IMR-90 (cell line): ENCODE results near the gene RIPK1. TPM values are rescaled to one million over a fixed set of nuclear protein-coding genes. Genes with fewer than 3 reads are reported as not detected.

Source experiments
- ATAC-seq: fragments of 200-7000 bp; cut with Tn5 transposase; 2 replicates; pipeline ENCODE4 v1.9.1; 2020; ENCODE audit warnings: low read depth, mild to moderate bottlenecking, moderate library complexity
- BruUV-seq: library from RNA; stranded (reverse); fragments of 400-500 nt; replicated peaks from 2 replicates; lab custom pipeline; 2021; lab: Mats Ljungman, UMichigan
- CTCF ChIA-PET: fragments of 300-600 bp; formaldehyde crosslinking; extraction: SDS; loops from one replicate; lab custom pipeline; 2021; ENCODE audit warnings: antibody characterized with exemption; lab: Yijun Ruan, JAX
- POLR2A ChIA-PET: fragments of 300-600 bp; sonication (Branson Sonifier 250); formaldehyde crosslinking; loops from one replicate; lab custom pipeline; 2022; ENCODE audit warnings: antibody characterized with exemption; ENCODE audit not compliant: unreplicated experiment; lab: Charles Lee
- DNase-seq: peaks from one replicate; pipeline ENCODE4 v3.0.0; 2013
- H2AFZ ChIP-seq: replicated peaks from 2 replicates; pipeline ENCODE3; 2013; ENCODE audit warnings: low read length, mild to moderate bottlenecking; ENCODE audit not compliant: poor library complexity
- H2AK5ac ChIP-seq: 2 replicates; pipeline ENCODE4 v1.6.1; 2013; ENCODE audit warnings: low read depth, low read length, inconsistent platforms
- H2AK9ac ChIP-seq: replicated peaks from 2 replicates; pipeline ENCODE3; 2013; ENCODE audit warnings: mild to moderate bottlenecking, low read depth, low read length, moderate library complexity; ENCODE audit not compliant: poor library complexity
- H2BK120ac ChIP-seq: 2 replicates; pipeline ENCODE4 v1.6.1; 2013; ENCODE audit warnings: low read depth, low read length, inconsistent platforms
- H2BK15ac ChIP-seq: 3 replicates; pipeline ENCODE4 v1.6.1; 2013; ENCODE audit warnings: low read depth, low read length, inconsistent platforms
- H2BK20ac ChIP-seq: 2 replicates; pipeline ENCODE4 v1.6.1; 2013; ENCODE audit warnings: low read depth, mild to moderate bottlenecking, inconsistent platforms, low read length, moderate library complexity
- H2BK5ac ChIP-seq: 2 replicates; pipeline ENCODE4 v1.6.1; 2013; ENCODE audit warnings: mild to moderate bottlenecking, low read depth, low read length, inconsistent platforms; ENCODE audit not compliant: poor library complexity, severe bottlenecking
- H3K14ac ChIP-seq: replicated peaks from 2 replicates; pipeline ENCODE4 v1.6.1; 2013; ENCODE audit warnings: low read depth, low read length, inconsistent platforms
- H3K18ac ChIP-seq: 2 replicates; pipeline ENCODE4 v1.6.1; 2013; ENCODE audit warnings: low read depth, low read length, control low read depth
- H3K23ac ChIP-seq: 2 replicates; pipeline ENCODE4 v1.6.1; 2013; ENCODE audit warnings: low read depth, low read length, inconsistent platforms
- H3K27ac ChIP-seq: 2 replicates; pipeline ENCODE4 v1.5.1; 2013; ENCODE audit warnings: mild to moderate bottlenecking, control low read depth, low read length; ENCODE audit not compliant: insufficient read depth
- H3K27me3 ChIP-seq: 2 replicates; pipeline ENCODE4 v1.6.1; 2013; ENCODE audit warnings: low read length; ENCODE audit not compliant: control insufficient read depth, insufficient read depth
- H3K36me3 ChIP-seq: 2 replicates; pipeline ENCODE4 v1.6.1; 2013; ENCODE audit warnings: low read length, mixed read lengths; ENCODE audit not compliant: control insufficient read depth, insufficient read depth
- H3K4ac ChIP-seq: 2 replicates; pipeline ENCODE4 v1.6.1; 2013; ENCODE audit warnings: low read depth, low read length, inconsistent platforms
- H3K4me1 ChIP-seq: 2 replicates; pipeline ENCODE4 v1.6.1; 2013; ENCODE audit warnings: low read length, mixed read lengths; ENCODE audit not compliant: control insufficient read depth, insufficient read depth
- H3K4me2 ChIP-seq: 2 replicates; pipeline ENCODE4 v1.6.1; 2013; ENCODE audit warnings: low read depth, mild to moderate bottlenecking, control low read depth, low read length, moderate library complexity
- H3K4me3 ChIP-seq: 2 replicates; pipeline ENCODE4 v1.5.1; 2013; ENCODE audit warnings: low read depth, mild to moderate bottlenecking, control low read depth, low read length, moderate library complexity; ENCODE audit not compliant: insufficient read depth
- H3K56ac ChIP-seq: 2 replicates; pipeline ENCODE4 v1.6.1; 2013; ENCODE audit warnings: low read length, inconsistent platforms; ENCODE audit not compliant: insufficient read depth; ENCODE audit errors: extremely low read depth
- H3K79me1 ChIP-seq, 2 experiments: 2 replicates each; pipeline ENCODE4 v1.6.1; 2013; ENCODE audit warnings: low read length in 2 of 2, inconsistent platforms in 1 of 2, low read depth in 1 of 2
- H3K9ac ChIP-seq: 2 replicates; pipeline ENCODE4 v1.6.1; 2013; ENCODE audit warnings: low read depth, low read length, control low read depth
- H3K9me1 ChIP-seq: 2 replicates; pipeline ENCODE4 v1.6.1; 2013; ENCODE audit warnings: low read length, inconsistent platforms; ENCODE audit not compliant: insufficient read depth
- H3K9me3 ChIP-seq: 2 replicates; pipeline ENCODE4 v1.6.1; 2013; ENCODE audit warnings: low read length; ENCODE audit not compliant: control insufficient read depth, insufficient read depth
- H4K20me1 ChIP-seq: 2 replicates; pipeline ENCODE4 v1.6.1; 2013; ENCODE audit warnings: low read length, inconsistent platforms; ENCODE audit not compliant: insufficient read depth
- H4K5ac ChIP-seq: 2 replicates; pipeline ENCODE4 v1.6.1; 2013; ENCODE audit warnings: mild to moderate bottlenecking, low read depth, low read length, control low read depth
- H4K8ac ChIP-seq, 2 experiments: 2 replicates each; pipeline ENCODE4 v1.6.1; 2013; ENCODE audit warnings: low read depth in 2 of 2, low read length in 2 of 2, control low read depth in 1 of 2, inconsistent platforms in 1 of 2
- H4K91ac ChIP-seq: 2 replicates; pipeline ENCODE4 v1.6.1; 2013; ENCODE audit warnings: low read depth, low read length, inconsistent platforms; ENCODE audit not compliant: insufficient read depth
- BHLHE40 ChIP-seq: fragments of 150-350 bp; IDR thresholded peaks from 2 replicates; pipeline ENCODE4 v1.6.1; 2016; ENCODE audit warnings: mild to moderate bottlenecking, low read depth, low read length
- CEBPB ChIP-seq: IDR thresholded peaks from 2 replicates; pipeline ENCODE4 v1.6.1; 2012; ENCODE audit warnings: low read depth, low read length, improper control_type of control experiment
- CTCF ChIP-seq: conservative IDR thresholded peaks from 2 replicates; pipeline ENCODE4 v1.5.1; 2012; ENCODE audit warnings: mild to moderate bottlenecking, low read depth, low read length, improper control_type of control experiment
- FOS ChIP-seq: fragments of 150-350 bp; IDR thresholded peaks from 2 replicates; pipeline ENCODE4 v1.6.1; 2016; ENCODE audit warnings: low read depth, low read length
- MAFK ChIP-seq: IDR thresholded peaks from 2 replicates; pipeline ENCODE4 v1.6.1; 2012; ENCODE audit warnings: low read depth, low read length, improper control_type of control experiment
- MAZ ChIP-seq: IDR thresholded peaks from 2 replicates; pipeline ENCODE4 v1.6.1; 2012; ENCODE audit warnings: low read depth, mild to moderate bottlenecking, low read length, improper control_type of control experiment, moderate library complexity, borderline replicate concordance
- MXI1 ChIP-seq: IDR thresholded peaks from 2 replicates; pipeline ENCODE4 v1.6.1; 2012; ENCODE audit warnings: low read depth, mild to moderate bottlenecking, low read length, moderate library complexity, borderline replicate concordance
- NFE2L2 ChIP-seq: fragments of 150-350 bp; IDR thresholded peaks from 2 replicates; pipeline ENCODE4 v1.6.1; 2016; ENCODE audit warnings: low read depth, mild to moderate bottlenecking, low read length
- RCOR1 ChIP-seq: IDR thresholded peaks from 2 replicates; pipeline ENCODE4 v1.6.1; 2012; ENCODE audit warnings: mild to moderate bottlenecking, low read length, improper control_type of control experiment; ENCODE audit not compliant: insufficient replicate concordance
- SMC3 ChIP-seq: fragments of 150-350 bp; IDR thresholded peaks from 2 replicates; pipeline ENCODE4 v1.6.1; 2016; ENCODE audit warnings: low read depth, mild to moderate bottlenecking, antibody characterized with exemption, low read length, moderate library complexity
- USF2 ChIP-seq: fragments of 150-350 bp; IDR thresholded peaks from 2 replicates; pipeline ENCODE4 v1.6.1; 2017; ENCODE audit warnings: mild to moderate bottlenecking, antibody characterized with exemption, low read length, low read depth
- WGBS, 2 experiments: methylation state at CpG; one replicate each; pipeline versions ENCODE4 v1.1.5 to v1.1.7; 2013; ENCODE audit warnings: missing lambda C conversion rate in 2 of 2; ENCODE audit not compliant: insufficient read length in 1 of 2; ENCODE audit errors: extremely low coverage in 2 of 2; 5-methylcytosine and 5-hydroxymethylcytosine counted together
- dilution Hi-C: fragments of 300-500 bp; cut with HindIII; formaldehyde crosslinking; loops from one replicate; pipeline ENCODE4 v1.14.3; 2018; ENCODE audit warnings: low sequenced_read_pairs; ENCODE audit not compliant: unreplicated experiment
- in situ Hi-C: fragments of 300-500 bp; cut with MboI; formaldehyde crosslinking; loops from 3 replicates; pipeline ENCODE4 v1.14.3; 2019; ENCODE audit warnings: low sequenced_read_pairs, inconsistent platforms, mixed read lengths
- intact Hi-C: fragments of 100-400 bp; cut with micrococcal nuclease; formaldehyde crosslinking; loops from 2 replicates; pipeline ENCODE4 v1.10.0; 2022
- polyA plus RNA-seq, 3 experiments: library from polyadenylated mRNA; depleted of rRNA; stranded (reverse); fragments of >200 nt; gene quantifications; 2 replicates each; pipeline ENCODE4 v1.2.3, GENCODE V29; 2012; ENCODE audit warnings: low replicate concordance in 1 of 3
- total RNA-seq: library from RNA; depleted of rRNA; stranded (reverse); fragments of >200 nt; gene quantifications from 2 replicates; pipeline ENCODE4 v1.2.3, GENCODE V29; 2012
- TF ChIP-seq, protein P1 (sequence below): fragments of 150-350 bp; IDR thresholded peaks from 2 replicates; pipeline ENCODE4 v1.6.1; 2016; ENCODE audit warnings: low read depth, mild to moderate bottlenecking, low read length, moderate library complexity, borderline replicate concordance

Gene RIPK1
- total and polyA plus RNA-seq, 2 of the 4 experiments (the other 2 are of a cell fraction), result 12.6 to 25.6 TPM

DNA sequence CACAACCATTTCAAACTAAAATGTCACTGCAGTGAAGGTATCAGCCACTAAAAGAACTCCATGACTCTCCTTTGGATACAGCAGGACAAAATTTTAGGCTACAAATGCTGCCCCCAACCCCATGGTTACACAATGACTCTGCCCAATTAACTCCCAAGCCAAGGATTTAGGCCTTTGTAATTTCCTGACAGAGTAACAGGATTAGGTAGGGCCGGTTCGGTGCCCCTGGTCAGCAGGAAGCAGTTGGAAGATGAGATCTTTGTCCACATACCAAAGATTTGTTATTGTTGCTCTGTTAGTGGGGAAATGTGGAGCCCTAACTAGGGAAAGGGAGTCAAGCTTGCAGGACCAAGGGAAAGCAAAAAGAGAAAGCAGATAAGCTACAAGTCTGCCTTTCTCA, 26.7 kb upstream of the RIPK1 start:
- no peak overlapping the region for H3K9ac ChIP-seq
- H3K27me3 ChIP-seq, result peaks cover 14% of the 10 kb centered on the region
- H2BK5ac ChIP-seq, result no peak overlapping the region
- ATAC-seq (peak; percentile 29), DNase-seq (no peak)
- H3K4me2 ChIP-seq, result no peak overlapping the region
- H3K56ac ChIP-seq, result no peak overlapping the region
- no peak overlapping the region for H3K4ac ChIP-seq
- CTCF ChIA-PET, result no interaction called here
- H2AK5ac ChIP-seq, result no peak overlapping the region
- H3K18ac ChIP-seq, result no peak overlapping the region
- no peaks in the 10 kb centered on the region for H3K79me1 ChIP-seq
- H4K20me1 ChIP-seq, result no peaks in the 10 kb centered on the region
- in situ Hi-C loops, result no loop called here
- no peak overlapping the region for H2AFZ ChIP-seq
- H3K9me1 ChIP-seq, result no peaks in the 10 kb centered on the region
- no peak overlapping the region for H2BK15ac ChIP-seq
- no peak overlapping the region for H3K23ac ChIP-seq
- H3K9me3 ChIP-seq, result no peaks in the 10 kb centered on the region
- POLR2A ChIA-PET, result no interaction called here
- H4K8ac ChIP-seq, result no peak overlapping the region
- BruUV-seq, result no TSS peak
- H3K4me3 ChIP-seq, result no peak overlapping the region
- H3K36me3 ChIP-seq, result no peaks in the 10 kb centered on the region
- peak overlapping the region; percentile 11 for H2AK9ac ChIP-seq
- H2BK120ac ChIP-seq, result no peak overlapping the region
- TF ChIP-seq, protein P1, sequence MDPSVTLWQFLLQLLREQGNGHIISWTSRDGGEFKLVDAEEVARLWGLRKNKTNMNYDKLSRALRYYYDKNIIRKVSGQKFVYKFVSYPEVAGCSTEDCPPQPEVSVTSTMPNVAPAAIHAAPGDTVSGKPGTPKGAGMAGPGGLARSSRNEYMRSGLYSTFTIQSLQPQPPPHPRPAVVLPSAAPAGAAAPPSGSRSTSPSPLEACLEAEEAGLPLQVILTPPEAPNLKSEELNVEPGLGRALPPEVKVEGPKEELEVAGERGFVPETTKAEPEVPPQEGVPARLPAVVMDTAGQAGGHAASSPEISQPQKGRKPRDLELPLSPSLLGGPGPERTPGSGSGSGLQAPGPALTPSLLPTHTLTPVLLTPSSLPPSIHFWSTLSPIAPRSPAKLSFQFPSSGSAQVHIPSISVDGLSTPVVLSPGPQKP, result no peak
- TF ChIP-seq SMC3 (no peak), MAFK (no peak), NFE2L2 (no peak), MAZ (no peak), BHLHE40 (no peak), RCOR1 (no peak), USF2 (no peak), CEBPB (no peak), MXI1 (no peak), CTCF (no peak), FOS (no peak)
- H4K5ac ChIP-seq, result no peak overlapping the region
- no peak overlapping the region for H3K14ac ChIP-seq
- dilution Hi-C loops, result no loop called here
- H2BK20ac ChIP-seq, result no peak overlapping the region
- no CpG with 5 or more reads among the region's 2 CpGs for WGBS, 2 experiments
- H3K4me1 ChIP-seq, result peaks cover 2% of the 10 kb centered on the region; the same call in 1 of the 2 replicates
- intact Hi-C loops, result no loop called here
- H4K91ac ChIP-seq, result no peak overlapping the region
- H3K27ac ChIP-seq, result no peak overlapping the region
